HG02610 (cell line): ENCODE data around the gene ERICH3.
"Not testable (repeated sequence)": the region's sequence is repeated elsewhere in the genome, so short reads cannot be mapped to it uniquely, and the experiment has no call there.

Experiments
- ATAC-seq: cut with Tn5 transposase; IDR thresholded peaks from one replicate; pipeline ENCODE4 v1.9.1; 2021; ENCODE audit warnings: mild to moderate bottlenecking, moderate library complexity; ENCODE audit not compliant: unreplicated experiment

Gene ERICH3

GRCh38 chr1:74679811-74680210, 6.2 kb upstream of the ERICH3 start:
- ATAC-seq: no peak

DNA sequence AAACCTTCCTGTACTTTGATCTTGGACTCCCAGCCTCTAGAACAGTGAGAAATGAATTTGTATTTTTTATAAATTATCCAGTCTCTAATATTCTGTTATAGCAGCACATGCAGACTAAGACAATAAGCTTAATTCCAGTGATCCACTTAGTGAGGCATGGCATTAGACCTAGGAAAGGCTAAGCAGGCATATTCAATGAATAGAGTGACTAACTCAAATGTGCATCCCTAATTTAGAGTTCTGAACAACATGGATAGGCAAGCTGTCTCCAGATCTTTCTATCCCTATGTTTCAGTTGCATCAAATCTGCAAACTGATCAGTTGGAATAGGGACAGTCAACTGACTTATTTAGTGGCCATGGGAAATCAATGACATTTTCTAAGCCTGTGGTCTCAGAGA, 4.3 kb upstream of the ERICH3 start:
- ATAC-seq: no peak

- ATAC-seq: peak; percentile 68
Observed at GRCh38 chr1:74674278-74675048, 871 bp upstream of the ERICH3 start.

- not testable (repeated sequence) for ATAC-seq
Observed at GRCh38 chr1:74670866-74671265, 2.7 kb downstream of the ERICH3 start.

- no peak for ATAC-seq
Observed at GRCh38 chr1:74654708-74655107, 18.9 kb downstream of the ERICH3 start.

DNA sequence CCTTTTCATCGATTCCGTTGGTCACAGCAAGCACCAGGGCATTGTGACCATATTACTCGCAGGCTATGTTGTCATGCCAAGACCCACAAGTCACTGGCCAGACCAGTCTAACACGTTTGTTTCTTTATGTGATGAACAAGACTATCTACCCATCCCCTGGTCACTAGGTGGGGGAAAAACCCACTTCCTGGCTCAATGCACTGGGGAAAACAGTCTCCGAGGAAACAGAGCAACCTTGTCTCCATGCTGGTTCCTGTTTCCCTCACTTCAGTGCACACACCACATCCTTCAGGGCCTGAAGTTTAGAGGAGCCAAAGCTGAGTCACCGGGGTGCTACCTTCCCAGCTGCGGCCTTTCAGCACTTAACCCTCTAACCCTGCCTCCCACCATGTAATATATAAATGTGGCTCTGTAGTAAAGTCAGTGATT, 20.9 kb downstream of the ERICH3 start:
- ATAC-seq: peak; percentile 99

DNA sequence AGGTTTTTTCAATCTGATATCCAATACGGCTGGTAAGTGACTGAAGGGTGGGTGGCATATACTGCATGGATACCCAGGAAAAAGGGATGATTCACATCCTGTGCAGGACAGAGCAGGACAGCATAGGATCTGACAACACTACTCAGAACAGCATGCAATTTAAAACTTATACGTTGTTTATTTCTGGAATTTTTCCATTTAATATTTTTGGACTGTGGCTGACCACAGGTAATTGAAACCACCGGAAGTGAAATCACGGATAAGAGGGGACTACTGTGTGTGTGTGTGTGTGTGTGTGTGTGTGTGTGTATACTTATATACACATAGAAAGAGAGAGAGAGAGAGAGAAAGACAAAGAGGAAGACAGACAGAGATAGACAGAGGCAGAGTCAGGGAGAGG, 23.0 kb downstream of the ERICH3 start:
- ATAC-seq: no peak

- no peak for ATAC-seq
Observed at GRCh38 chr1:74641876-74642275, 31.7 kb downstream of the ERICH3 start.

DNA sequence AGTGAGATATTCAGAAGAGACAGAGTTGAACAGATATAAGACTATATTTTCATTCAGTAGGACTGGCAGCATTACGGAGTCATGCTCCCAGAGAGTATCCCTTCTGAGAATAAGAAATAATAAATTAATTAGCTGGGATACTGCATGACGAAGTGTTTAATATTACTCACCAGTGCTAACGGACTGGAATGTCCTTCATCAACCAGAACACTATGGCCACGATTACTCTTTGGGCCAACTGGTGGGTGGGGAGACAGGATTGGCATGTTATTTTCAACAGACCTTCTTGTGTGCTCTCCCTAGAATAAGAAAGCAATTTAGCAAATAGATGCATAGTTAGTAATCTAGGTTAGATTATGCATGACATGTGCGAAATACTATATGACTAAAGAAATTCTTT, 32.4 kb downstream of the ERICH3 start:
- no peak for ATAC-seq

- ATAC-seq: no peak
Observed at GRCh38 chr1:74637296-74637695, 36.3 kb downstream of the ERICH3 start.

DNA sequence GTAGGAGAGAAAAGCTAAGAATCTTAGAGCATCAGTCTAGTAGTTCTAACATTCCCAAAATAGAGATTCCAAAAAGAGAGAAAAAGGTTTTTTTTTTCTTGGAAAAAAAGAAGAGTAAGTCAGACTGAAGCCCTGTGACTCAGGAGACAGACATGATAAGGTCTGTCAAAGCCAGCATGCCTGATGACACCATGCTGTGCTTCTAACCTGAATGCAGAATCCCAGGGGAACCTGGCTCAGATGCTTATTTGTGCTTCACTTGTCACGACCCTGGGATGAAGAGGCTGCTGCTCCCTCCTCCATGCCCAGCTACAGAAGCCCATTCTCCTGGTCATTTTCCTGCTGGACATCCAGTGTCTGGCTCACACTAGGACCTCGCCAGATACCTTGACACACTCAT, 44.3 kb downstream of the ERICH3 start:
- ATAC-seq: no peak

DNA sequence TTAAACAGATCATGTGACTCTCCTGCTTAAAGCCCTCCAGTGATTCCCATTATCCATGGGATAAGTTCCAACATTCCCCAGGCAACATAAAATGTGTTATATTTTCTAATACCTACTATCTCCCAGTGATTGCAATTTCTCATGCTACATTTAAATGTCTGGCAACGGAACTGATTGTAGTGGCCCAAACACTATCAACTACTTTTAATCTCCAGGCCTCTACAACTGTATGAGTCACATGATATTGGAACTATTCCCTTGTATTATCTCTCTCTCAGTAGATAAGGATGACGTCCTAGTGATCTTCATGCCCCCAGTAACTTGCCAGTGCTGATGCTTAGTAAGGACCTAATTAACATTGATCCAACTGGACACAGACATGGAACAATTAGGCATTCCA, 49.9 kb downstream of the ERICH3 start:
- ATAC-seq: no peak

GRCh38 chr1:74620242-74620641, 53.4 kb downstream of the ERICH3 start:
- no peak for ATAC-seq

GRCh38 chr1:74618974-74619373, 54.6 kb downstream of the ERICH3 start:
- no peak for ATAC-seq

GRCh38 chr1:74613894-74614293, 59.7 kb downstream of the ERICH3 start:
- peak; percentile 59 for ATAC-seq

- no peak for ATAC-seq
Observed at GRCh38 chr1:74611887-74612286, 61.7 kb downstream of the ERICH3 start.

- no peak for ATAC-seq
Observed at GRCh38 chr1:74610961-74611360, 62.6 kb downstream of the ERICH3 start.

GRCh38 chr1:74609810-74610371, 63.7 kb downstream of the ERICH3 start:
- ATAC-seq: no peak

- no peak for ATAC-seq
Observed at GRCh38 chr1:74596717-74597116, 76.9 kb downstream of the ERICH3 start.

DNA sequence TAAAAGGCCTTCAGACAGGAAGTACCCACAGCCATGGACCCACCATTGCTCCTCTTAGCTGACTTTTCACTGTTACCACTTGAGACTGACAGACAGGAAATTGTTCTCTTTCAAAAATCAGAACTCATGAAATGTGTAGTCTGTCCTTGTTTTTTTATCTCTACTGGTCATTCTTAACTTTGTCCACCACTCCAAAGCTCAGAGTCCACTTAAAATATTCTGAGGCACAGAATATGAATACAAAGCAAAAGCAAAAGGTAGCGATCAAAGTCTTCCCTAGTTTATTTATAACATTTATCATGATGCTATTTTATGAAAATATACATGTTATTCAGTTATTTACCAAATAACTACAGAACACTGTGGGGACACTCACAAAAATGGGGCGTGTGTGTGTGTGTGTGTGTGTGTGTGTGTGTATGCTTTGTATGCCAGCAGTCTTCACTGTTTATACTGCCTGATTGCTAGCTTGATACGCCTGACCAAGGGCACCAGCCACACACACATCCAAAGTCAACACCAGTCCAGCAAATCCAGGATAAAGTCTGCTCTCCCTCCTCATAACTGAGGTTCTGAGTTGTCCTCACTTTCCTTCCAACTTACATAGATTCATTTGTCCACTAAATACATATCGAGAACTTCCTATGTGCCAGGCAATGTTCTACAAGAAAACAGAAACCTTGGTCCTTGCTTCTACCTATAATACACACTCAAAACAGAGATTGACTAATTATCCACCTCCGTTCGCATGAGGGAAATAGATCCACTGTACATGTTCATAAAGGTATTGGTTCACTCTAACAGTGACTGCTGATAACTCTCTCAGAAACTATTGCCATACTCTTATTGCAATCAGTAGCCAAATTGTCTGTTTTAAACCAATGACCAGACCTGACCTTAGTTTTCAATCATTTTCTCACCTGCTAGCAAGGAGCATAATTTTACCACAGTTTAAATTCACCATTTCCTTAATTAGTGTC, 79.4 kb downstream of the ERICH3 start:
- no peak for ATAC-seq

GRCh38 chr1:74592580-74593355, 80.8 kb downstream of the ERICH3 start:
- peak; percentile 51 for ATAC-seq
